MM.1S (cell line): ENCODE measurements around the gene CKM.
"Not testable (repeated sequence)": the region's sequence is repeated elsewhere in the genome, so short reads cannot be mapped to it uniquely, and the experiment has no call there.

Experiments
- DNase-seq: peaks from one replicate; pipeline ENCODE4 v3.0.0-alpha.2; 2015
- H2AFZ ChIP-seq: fragments of 300-600 bp; sonication (generic); 2 replicates; pipeline ENCODE4 v1.6.0; 2016; ENCODE audit warnings: antibody characterized with exemption, low read length
- H3F3A ChIP-seq: fragments of 300-600 bp; sonication (generic); 2 replicates; pipeline ENCODE4 v1.6.1; 2016; ENCODE audit warnings: mild to moderate bottlenecking, antibody characterized with exemption, low read length, moderate library complexity, mixed read lengths; ENCODE audit not compliant: insufficient read depth
- H3K27ac ChIP-seq: fragments of 300-600 bp; sonication (generic); 2 replicates; pipeline ENCODE4 v1.5.1; 2016; ENCODE audit warnings: mild to moderate bottlenecking, low read length
- H3K27me3 ChIP-seq: fragments of 300-600 bp; sonication (generic); replicated peaks from 2 replicates; pipeline ENCODE4 v1.6.0; 2016; ENCODE audit warnings: low read length; ENCODE audit not compliant: insufficient read depth
- H3K36me3 ChIP-seq: fragments of 300-600 bp; sonication (generic); replicated peaks from 2 replicates; pipeline ENCODE4 v1.6.1; 2016; ENCODE audit warnings: mild to moderate bottlenecking, low read length, mixed read lengths; ENCODE audit not compliant: insufficient read depth
- H3K4me1 ChIP-seq: fragments of 300-600 bp; sonication (generic); 2 replicates; pipeline ENCODE4 v1.6.1; 2016; ENCODE audit warnings: low read length, mixed read lengths
- H3K4me2 ChIP-seq: fragments of 300-600 bp; sonication (generic); 2 replicates; pipeline ENCODE4 v1.6.0; 2016; ENCODE audit warnings: low read depth, low read length
- H3K4me3 ChIP-seq: fragments of 300-600 bp; sonication (generic); 2 replicates; pipeline ENCODE4 v1.5.1; 2016; ENCODE audit warnings: low read length, mixed read lengths
- H3K79me2 ChIP-seq: fragments of 300-600 bp; sonication (generic); 2 replicates; pipeline ENCODE4 v1.6.1; 2016; ENCODE audit warnings: mixed run types, low read length, mixed read lengths
- H3K9ac ChIP-seq: fragments of 300-600 bp; sonication (generic); 2 replicates; pipeline ENCODE4 v1.6.1; 2016; ENCODE audit warnings: low read length, mixed read lengths
- H3K9me2 ChIP-seq: fragments of 300-600 bp; sonication (generic); replicated peaks from 2 replicates; pipeline ENCODE4 v1.6.1; 2016; ENCODE audit warnings: mild to moderate bottlenecking, low read length, mixed read lengths; ENCODE audit not compliant: insufficient read depth
- H3K9me3 ChIP-seq: fragments of 300-600 bp; sonication (generic); replicated peaks from 2 replicates; pipeline ENCODE4 v1.6.1; 2016; ENCODE audit warnings: mild to moderate bottlenecking, low read length, mixed read lengths; ENCODE audit not compliant: insufficient read depth
- H4K20me1 ChIP-seq: fragments of 300-600 bp; sonication (generic); 2 replicates; pipeline ENCODE4 v1.6.1; 2016; ENCODE audit warnings: mild to moderate bottlenecking, low read length, moderate library complexity, mixed read lengths; ENCODE audit not compliant: insufficient read depth
- CTCF ChIP-seq: fragments of 300-600 bp; sonication (generic); IDR thresholded peaks from 2 replicates; pipeline ENCODE4 v1.5.1; 2016; ENCODE audit warnings: antibody characterized with exemption, low read length, mixed read lengths
- EZH2 ChIP-seq: fragments of 300-600 bp; sonication (generic); optimal IDR thresholded peaks from 2 replicates; pipeline ENCODE3; 2017; ENCODE audit warnings: low read depth, mild to moderate bottlenecking, antibody characterized with exemption, low read length, mixed read lengths
- EZH2phosphoT487 ChIP-seq: fragments of 300-600 bp; sonication (generic); IDR thresholded peaks from 2 replicates; pipeline ENCODE4 v1.6.1; 2018; ENCODE audit warnings: antibody characterized with exemption, low read length

The CKM gene

GRCh38 chr19:45311621-45312020, 11.1 kb downstream of the CKM start:
- no peak for TF ChIP-seq EZH2phosphoT487
- TF ChIP-seq EZH2, result no peak
- no peak overlapping the region for H3K27ac ChIP-seq
- peaks cover 34% of the 10 kb centered on the region for H3K27me3 ChIP-seq
- H3K9me3 ChIP-seq, result no peaks in the 10 kb centered on the region
- H3K4me3 ChIP-seq, result no peak overlapping the region
- H3K9ac ChIP-seq, result no peak overlapping the region
- H3K4me1 ChIP-seq, result no peaks in the 10 kb centered on the region
- H4K20me1 ChIP-seq, result no peaks in the 10 kb centered on the region
- no peak for DNase-seq
- no peak overlapping the region for H2AFZ ChIP-seq
- no peaks in the 10 kb centered on the region for H3K79me2 ChIP-seq
- 0 out of 2 replicates have a peak, but pooled peaks cover 3% of the 10 kb centered on the region for H3F3A ChIP-seq
- H3K9me2 ChIP-seq, result no peaks in the 10 kb centered on the region
- no peaks in the 10 kb centered on the region for H3K36me3 ChIP-seq
- H3K4me2 ChIP-seq, result no peak overlapping the region

DNA sequence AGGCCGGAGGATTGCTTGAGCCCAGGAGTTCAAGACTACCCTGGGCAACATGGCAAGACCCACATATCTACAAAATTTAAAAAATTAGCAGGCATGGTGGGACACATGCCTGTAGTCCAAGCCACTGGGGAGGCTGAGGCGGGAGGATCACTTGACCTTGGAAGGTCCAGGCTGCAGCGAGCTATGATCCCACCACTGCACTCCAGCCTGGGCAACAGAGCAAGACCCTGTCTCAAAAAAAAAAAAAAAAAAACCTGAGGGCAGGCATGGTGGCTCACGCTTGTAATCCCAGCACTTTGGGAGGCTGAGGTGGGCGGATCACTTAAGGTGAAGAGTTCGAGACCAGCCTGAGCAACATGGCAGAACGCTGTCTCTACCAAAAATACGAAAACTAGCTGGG, 13.4 kb downstream of the CKM start:
- H3K4me2 ChIP-seq, H3K4me3 ChIP-seq, H3K9me3 ChIP-seq, DNase-seq, H3K9ac ChIP-seq, H3K4me1 ChIP-seq, H2AFZ ChIP-seq, H3K36me3 ChIP-seq, H3K27ac ChIP-seq, H3K79me2 ChIP-seq, H3F3A ChIP-seq, H3K9me2 ChIP-seq, H4K20me1 ChIP-seq: not testable (repeated sequence)
- H3K27me3 ChIP-seq, result peaks cover 23% of the 10 kb centered on the region

- no peak for TF ChIP-seq EZH2
Measured at GRCh38 chr19:45307361-45307760, 15.3 kb downstream of the CKM start.

DNA sequence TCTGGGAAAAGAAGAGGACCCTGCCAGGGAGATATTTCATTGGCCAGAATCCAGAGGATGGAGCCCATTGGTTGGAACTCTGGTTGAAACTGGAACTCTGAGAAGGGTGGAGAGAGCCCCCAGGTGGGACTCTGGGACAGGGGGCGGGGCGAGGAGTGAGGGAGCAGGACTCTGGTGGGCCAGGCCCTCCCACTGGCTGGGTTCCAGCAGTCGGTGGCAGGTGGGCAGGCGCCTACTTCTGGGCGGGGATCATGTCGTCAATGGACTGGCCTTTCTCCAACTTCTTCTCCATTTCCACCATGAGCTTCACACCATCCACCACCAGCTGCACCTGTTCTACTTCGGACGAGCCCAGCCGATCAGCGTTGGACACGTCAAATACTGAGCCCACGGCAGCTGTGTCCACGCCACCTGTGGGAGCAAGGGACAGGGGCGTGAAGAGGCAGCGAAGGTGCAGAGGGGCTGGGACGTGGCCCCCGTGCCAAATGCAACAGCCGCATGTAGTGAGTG, 16.1 kb downstream of the CKM start:
- DNase-seq, result no peak
- Histone ChIP-seq H3K27ac (no peak overlapping the region), H3F3A (0 out of 2 replicates have a peak, but pooled peaks cover 3% of the 10 kb centered on the region), H2AFZ (no peak overlapping the region), H3K4me3 (no peak overlapping the region), H3K79me2 (no peaks in the 10 kb centered on the region), H3K9ac (no peak overlapping the region), H4K20me1 (no peaks in the 10 kb centered on the region), H3K36me3 (no peaks in the 10 kb centered on the region), H3K4me1 (no peaks in the 10 kb centered on the region), H3K9me2 (no peaks in the 10 kb centered on the region), H3K27me3 (peaks cover 9% of the 10 kb centered on the region), H3K4me2 (no peak overlapping the region), H3K9me3 (no peaks in the 10 kb centered on the region)
- TF ChIP-seq CTCF (no peak), EZH2phosphoT487 (no peak), EZH2 (no peak)

More at GRCh38 chr19:45307361-45307760, 15.3 kb downstream of the CKM start:
- Histone ChIP-seq H3K27me3 (peaks cover 9% of the 10 kb centered on the region), H3K9me3 (no peaks in the 10 kb centered on the region), H3K9me2 (no peaks in the 10 kb centered on the region), H3K4me1 (no peaks in the 10 kb centered on the region), H3K9ac (no peak overlapping the region), H4K20me1 (no peaks in the 10 kb centered on the region), H3K4me3 (no peak overlapping the region), H3K27ac (no peak overlapping the region), H3F3A (0 out of 2 replicates have a peak, but pooled peaks cover 3% of the 10 kb centered on the region), H3K79me2 (no peaks in the 10 kb centered on the region), H2AFZ (no peak overlapping the region), H3K4me2 (no peak overlapping the region), H3K36me3 (no peaks in the 10 kb centered on the region)
- no peak for DNase-seq

GRCh38 chr19:45306040-45306439, 16.6 kb downstream of the CKM start:
- no peaks in the 10 kb centered on the region for H4K20me1 ChIP-seq
- H3K4me2 ChIP-seq, result no peak overlapping the region
- no peaks in the 10 kb centered on the region for H3K36me3 ChIP-seq
- no peaks in the 10 kb centered on the region for H3K9me2 ChIP-seq
- H3K4me1 ChIP-seq, result no peaks in the 10 kb centered on the region
- H3K79me2 ChIP-seq, result no peaks in the 10 kb centered on the region
- H3F3A ChIP-seq, result 0 out of 2 replicates have a peak, but pooled peaks cover 3% of the 10 kb centered on the region
- H3K9ac ChIP-seq, result no peak overlapping the region
- H3K27me3 ChIP-seq, result peaks cover 9% of the 10 kb centered on the region; the same call in 1 of the 2 replicates
- H3K4me3 ChIP-seq, result no peak overlapping the region
- no peaks in the 10 kb centered on the region for H3K9me3 ChIP-seq
- no peak overlapping the region for H3K27ac ChIP-seq
- DNase-seq, result no peak
- no peak overlapping the region for H2AFZ ChIP-seq
- TF ChIP-seq EZH2, result no peak
- TF ChIP-seq EZH2phosphoT487, result no peak
- TF ChIP-seq CTCF, result no peak
